Activated CD4-positive, CD25-positive, alpha-beta regulatory T cell (primary cell): ENCODE data around the gene CLHC1.
"Not testable (repeated sequence)": the region's sequence is repeated elsewhere in the genome, so short reads cannot be mapped to it uniquely, and the experiment has no call there.

Source experiments
- DNase-seq, 4 experiments: peaks; one replicate each; lab custom pipeline; 2025; lab: John Stamatoyannopoulos, UW

Gene CLHC1

GRCh38 chr2:55153584-55154299 is 78.4 kb downstream of the CLHC1 start:
- DNase-seq = no peak

DNA sequence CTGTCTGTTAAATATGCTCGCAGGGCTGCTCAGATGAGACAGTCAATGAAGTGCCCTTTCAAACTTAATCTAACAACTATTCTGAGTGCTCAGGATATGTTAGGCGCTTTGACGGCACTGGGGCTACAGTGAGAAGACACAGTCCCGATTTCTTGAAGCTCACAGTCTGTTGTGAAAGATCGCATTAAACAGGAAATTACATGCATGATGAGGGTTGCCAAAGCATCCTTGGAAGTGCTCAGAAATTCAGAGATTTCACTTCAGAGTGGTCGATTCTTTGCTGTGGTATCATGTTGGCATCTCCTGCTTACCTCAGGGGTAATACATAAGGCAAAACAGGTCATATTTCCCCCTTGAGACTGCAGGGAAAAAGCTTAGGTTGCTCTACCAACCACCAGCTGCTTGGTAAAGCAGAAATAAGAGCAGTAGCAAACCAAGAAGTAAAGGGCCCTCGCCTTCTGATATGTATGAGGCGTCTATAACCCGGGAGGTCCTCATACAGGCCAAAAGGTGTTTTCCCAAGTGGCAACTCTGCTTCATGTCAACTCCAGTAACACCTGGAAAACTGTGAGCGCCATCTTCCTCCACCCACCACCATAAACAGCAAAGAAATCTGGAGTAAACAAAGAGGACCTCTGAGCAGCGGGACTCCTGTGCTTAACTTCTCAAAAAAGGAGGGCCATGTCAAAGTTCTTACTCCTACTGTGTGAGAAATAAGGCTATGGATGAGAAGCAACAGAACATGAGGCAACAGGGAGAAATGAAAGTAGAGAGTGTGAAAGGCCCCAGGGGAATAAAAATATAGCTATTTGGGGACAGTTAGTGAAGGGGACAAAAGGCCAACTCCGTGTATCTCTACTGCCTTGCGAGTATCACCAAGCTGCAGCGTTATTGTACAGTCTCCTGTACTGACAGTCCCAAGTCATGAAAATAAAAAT is 79.3 kb downstream of the CLHC1 start:
- no peak for DNase-seq

- DNase-seq = no peak
Observed at GRCh38 chr2:55151733-55152433, 80.2 kb downstream of the CLHC1 start.

DNA sequence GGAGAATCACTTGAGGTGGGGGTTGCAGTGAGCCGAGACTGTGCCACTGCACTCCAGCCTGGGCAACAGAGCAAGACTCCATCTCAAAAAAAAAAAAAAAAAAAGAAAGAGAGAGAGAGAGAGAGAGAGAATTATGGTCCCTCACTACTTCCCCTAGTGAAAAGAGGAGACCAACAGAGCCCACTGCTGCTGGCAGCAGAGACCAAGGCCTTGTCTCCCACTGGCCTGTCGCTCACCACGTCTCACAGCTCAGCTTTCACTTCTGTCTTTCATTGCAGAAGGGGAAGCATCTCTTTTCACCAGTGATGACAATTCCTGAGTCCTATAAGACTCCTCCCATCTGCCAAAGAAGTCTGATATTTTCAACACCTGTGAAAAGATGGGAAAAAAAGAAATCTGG is 81.3 kb downstream of the CLHC1 start:
- no peak for DNase-seq

GRCh38 chr2:55148269-55148668 is 83.8 kb downstream of the CLHC1 start:
- DNase-seq = no peak

GRCh38 chr2:55147531-55147930 is 84.6 kb downstream of the CLHC1 start:
- DNase-seq = no peak

DNA sequence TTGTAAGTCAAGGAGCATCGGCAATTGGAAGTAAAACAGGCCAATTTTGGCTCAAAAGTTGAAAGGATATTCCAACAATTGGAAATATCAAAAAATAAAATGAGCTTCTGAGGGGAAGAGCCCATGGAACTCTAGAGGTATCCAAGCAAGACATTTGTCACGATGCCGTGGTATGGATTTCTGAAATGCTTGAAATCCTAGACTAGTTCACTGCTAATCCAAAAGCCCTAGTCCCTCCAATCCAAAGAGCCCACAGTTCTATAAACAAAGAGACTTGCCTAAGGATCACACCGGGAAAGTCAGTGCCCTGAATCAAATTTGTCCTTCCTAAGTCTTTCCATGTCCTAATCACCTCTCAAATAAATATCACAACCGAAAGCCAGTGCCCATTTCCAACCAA is 85.1 kb downstream of the CLHC1 start:
- no peak for DNase-seq

- no peak for DNase-seq
Observed at GRCh38 chr2:55146263-55146662, 85.8 kb downstream of the CLHC1 start.

GRCh38 chr2:55144922-55145820 is 86.9 kb downstream of the CLHC1 start:
- no peak for DNase-seq

DNA sequence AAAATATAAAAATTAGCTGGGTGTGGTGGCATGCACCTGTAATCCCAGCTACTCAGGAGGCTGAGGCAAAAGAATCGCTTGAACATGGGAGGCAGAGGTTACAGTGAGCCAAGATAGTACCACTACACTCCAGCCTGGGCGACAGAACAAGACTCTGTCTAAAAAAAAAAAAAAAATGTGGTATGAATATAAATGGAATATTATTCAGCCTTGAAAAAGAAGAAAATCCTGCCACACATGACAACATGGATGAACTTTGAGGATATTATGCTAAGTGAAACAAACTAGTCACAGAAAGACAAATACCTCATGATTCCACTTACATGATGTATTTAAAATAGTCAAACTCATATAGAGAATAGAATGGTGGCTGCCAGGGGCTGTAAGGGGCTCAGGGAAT is 88.4 kb downstream of the CLHC1 start:
- not testable (repeated sequence) for DNase-seq

GRCh38 chr2:55142518-55142917 is 89.6 kb downstream of the CLHC1 start:
- DNase-seq = no peak

GRCh38 chr2:55141572-55142413 is 90.3 kb downstream of the CLHC1 start:
- no peak for DNase-seq

DNA sequence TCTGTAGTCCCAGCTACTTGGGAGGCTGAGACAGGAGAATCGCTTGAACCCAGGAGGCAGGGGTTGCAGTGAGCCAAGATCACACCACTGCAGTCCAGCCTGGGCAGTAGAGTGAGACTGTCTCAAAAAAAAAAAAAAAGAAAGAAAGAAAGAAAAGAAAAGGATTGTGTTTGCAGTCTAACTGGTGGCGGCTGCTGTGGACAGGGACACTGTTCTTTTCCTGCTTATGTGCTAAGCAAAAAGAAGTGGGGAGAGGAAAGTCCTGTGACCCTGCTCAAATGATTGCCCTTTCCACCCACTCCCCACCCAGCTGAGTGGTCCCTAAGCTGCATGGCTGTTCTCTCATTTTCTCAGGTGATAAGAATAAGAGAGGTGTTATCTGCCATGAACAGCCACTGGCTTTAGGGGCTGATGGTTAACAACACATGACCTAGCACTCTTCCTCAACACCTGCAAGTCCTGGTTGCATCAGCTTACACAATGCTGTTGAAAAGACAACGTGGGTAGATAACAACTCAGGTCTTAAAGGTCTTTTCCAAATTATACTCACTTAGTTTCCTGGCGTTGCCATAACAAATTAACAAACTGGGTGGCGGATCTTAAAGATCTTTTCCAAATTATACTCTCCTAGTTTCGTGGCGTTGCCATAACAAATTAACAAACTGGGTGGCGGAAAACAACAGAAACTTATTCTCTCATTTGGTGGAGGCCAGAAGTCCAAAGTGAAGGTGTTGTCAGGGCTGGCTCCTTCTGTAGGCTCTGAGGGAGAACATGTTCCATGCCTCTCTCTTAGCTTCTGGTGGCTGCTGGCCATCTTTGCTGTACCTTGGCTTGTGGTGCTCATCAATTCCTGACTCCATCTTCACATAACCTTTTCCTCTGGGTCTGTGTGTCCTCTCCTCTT is 91.5 kb downstream of the CLHC1 start:
- DNase-seq = no peak

GRCh38 chr2:55139305-55139704 is 92.8 kb downstream of the CLHC1 start:
- no peak for DNase-seq

GRCh38 chr2:55138882-55139229 is 93.2 kb downstream of the CLHC1 start:
- DNase-seq = no peak

DNA sequence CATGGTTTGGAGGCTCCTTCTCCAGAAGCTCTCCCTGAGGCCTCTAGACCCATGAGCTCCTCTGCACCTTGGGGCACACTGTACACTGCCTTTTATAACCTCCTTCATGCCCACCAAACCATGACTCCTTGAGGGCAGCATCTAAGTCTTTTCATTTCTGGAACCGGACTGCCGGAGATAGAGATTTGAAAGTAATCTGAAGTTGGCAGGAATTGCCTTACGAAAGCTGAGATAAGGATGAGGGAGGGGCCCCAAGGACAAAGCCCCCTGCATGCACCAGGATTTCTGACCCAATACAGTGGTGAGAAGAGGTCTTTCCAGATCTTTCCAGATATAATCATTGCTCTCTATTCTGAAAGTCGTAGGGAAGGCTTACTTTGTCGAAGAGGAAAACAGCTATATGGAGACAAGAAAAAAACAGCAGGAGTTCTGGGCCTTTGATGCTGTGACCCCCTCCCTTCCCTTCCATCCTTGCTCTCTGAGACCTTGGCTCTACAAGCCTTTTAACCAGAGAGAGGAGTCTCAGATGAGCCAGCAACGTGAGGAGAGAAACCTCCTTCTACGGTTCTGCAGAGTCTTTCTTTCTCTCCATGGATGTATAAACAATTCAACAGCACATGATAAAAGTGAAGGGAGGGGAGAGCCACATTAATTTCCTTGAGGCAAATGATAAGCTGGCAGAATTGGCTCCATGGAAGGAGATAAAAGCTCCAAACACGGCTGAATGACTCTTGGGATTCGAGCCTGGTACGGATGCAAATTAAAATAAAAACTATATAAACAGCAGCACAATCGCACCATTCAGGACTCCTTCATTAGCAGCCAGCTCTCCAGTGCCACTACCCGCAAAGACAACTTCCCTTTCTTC is 93.8 kb downstream of the CLHC1 start:
- DNase-seq = no peak

DNA sequence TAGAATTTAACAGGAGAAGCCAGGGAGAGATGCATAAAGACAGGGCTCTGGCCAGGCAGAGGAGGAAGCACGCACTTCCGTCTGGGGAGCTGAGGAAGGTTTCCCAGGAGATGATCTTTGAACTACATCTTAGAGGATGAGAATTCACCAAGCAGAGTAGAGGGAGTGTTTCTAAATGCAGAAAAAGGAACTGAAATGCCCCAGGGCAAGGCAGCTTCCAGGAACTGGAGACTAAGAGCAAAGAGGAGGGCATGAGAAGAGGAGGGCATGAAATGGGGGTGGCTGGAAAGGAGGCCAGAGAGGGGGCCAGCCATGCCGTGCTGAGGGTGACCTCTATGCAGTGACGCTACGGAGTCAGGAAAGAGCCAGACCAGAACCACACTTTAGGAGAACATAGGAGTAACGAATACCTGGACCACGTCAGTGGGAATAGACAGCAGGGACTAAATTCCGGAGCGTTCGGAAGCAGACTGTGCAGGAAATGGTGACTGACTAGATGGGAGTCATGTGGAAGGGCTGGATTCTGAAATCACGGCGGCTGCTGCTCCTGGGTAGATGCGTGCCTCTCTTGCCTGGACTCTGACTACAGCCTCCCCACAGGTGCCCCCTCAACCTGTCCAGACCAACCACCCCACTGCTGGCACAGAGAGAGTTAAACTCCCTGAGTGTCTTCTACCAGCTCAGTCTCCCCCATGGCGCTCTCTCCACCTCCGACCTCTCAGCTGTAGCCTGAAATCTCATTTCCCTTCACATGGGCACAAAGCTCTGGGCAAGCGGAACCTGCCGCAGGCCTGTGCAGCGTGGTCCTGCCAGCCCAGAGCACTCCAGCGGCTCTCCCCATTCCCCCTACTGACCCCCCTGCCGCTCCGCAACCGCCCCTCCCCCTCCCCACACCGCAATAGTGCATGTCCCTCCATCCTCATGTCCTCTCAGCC is 94.8 kb downstream of the CLHC1 start:
- DNase-seq = no peak

DNA sequence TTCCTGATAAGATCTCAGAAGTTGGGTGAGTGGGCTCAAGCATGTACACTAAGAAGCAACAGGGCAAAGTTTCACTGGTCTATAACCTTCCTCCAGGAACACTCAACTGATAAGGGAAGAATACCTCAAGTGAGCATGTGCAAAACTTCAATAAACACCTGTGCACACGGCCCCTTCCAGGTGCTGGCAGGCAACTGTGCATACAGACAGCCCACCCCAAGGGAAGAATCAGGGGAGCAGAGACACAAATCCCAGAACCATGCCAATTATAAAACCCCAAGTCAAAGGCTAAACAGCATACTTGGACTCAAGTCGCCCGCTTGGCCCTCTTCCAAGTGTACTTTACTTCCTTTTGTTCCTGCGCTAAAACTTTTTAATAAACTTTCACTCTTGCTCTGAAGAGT is 96.0 kb downstream of the CLHC1 start:
- DNase-seq = no peak
